T-cell (primary cell): ENCODE results near the gene SIPA1L3. TPM values are rescaled to one million over a fixed set of nuclear protein-coding genes. Genes with fewer than 3 reads are reported as not detected.

Source experiments
- ATAC-seq, 4 experiments: fragments of 200-7000 bp in 3 of 4; fragments of 150-1000 bp in 1 of 4; cut with Tn5 transposase; replicated peaks in 1 of 4; 1 replicate in 3 of 4; 2 replicates in 1 of 4; pipeline ENCODE4 v1.10.0; 2021; ENCODE audit warnings: moderate library complexity in 3 of 4, mild to moderate bottlenecking in 2 of 4, moderate number of reproducible peaks in 1 of 4
- CTCF ChIA-PET, 2 donors: fragments of 300-600 bp; sonication (Branson Sonifier 250); formaldehyde crosslinking; loops; one replicate each; lab custom pipeline; 2022; ENCODE audit warnings: antibody characterized with exemption in 2 of 2; lab: Charles Lee
- POLR2A ChIA-PET, 2 donors: fragments of 300-600 bp; sonication (Branson Sonifier 250); formaldehyde crosslinking; loops; one replicate each; lab custom pipeline; 2022; ENCODE audit warnings: antibody characterized with exemption in 2 of 2; lab: Charles Lee
- DNase-seq, 35 experiments: peaks; one replicate each; pipeline versions ENCODE4 v3.0.0 to v3.0.0-alpha.2; 2013 to 2023
- H3K27ac ChIP-seq: one replicate; pipeline ENCODE4 v1.5.1; 2013; ENCODE audit warnings: low read length
- H3K27me3 ChIP-seq, 2 experiments: replicated peaks in 1 of 2; 1 replicate in 1 of 2; 2 replicates in 1 of 2; pipeline versions ENCODE4 v1.6.1 to v1.7.0; 2013; ENCODE audit warnings: low read length in 1 of 2, mixed read lengths in 1 of 2; ENCODE audit not compliant: control insufficient read depth in 2 of 2, insufficient read depth in 2 of 2; ENCODE audit errors: extremely low read depth in 1 of 2
- H3K36me3 ChIP-seq, 2 donors: 1 replicate in 1 of 2; 2 replicates in 1 of 2; pipeline versions ENCODE4 v1.6.1 to v1.7.0; 2013; ENCODE audit warnings: low read length in 1 of 2; ENCODE audit not compliant: control insufficient read depth in 2 of 2, insufficient read depth in 1 of 2; ENCODE audit errors: extremely low read depth in 1 of 2
- H3K4me1 ChIP-seq, 2 experiments: 1 replicate in 1 of 2; 2 replicates in 1 of 2; pipeline versions ENCODE4 v1.6.1 to v1.7.0; 2013; ENCODE audit warnings: low read length in 2 of 2, mixed read lengths in 1 of 2; ENCODE audit not compliant: insufficient read depth in 2 of 2, control insufficient read depth in 1 of 2; ENCODE audit errors: extremely low read depth in 1 of 2
- H3K4me3 ChIP-seq, 2 donors: 1 replicate in 1 of 2; 2 replicates in 1 of 2; pipeline versions ENCODE4 v1.5.1 to v1.7.0; 2013; ENCODE audit warnings: mild to moderate bottlenecking in 2 of 2, low read length in 1 of 2, moderate library complexity in 1 of 2; ENCODE audit not compliant: control insufficient read depth in 1 of 2; ENCODE audit errors: extremely low read depth in 1 of 2
- H3K9me3 ChIP-seq: 2 replicates; pipeline ENCODE4 v1.7.0; 2013
- H3K27ac Mint-ChIP-seq, 2 donors: one replicate each; pipeline ENCODE4 v1.8.0; 2020 to 2021; ENCODE audit warnings: mild to moderate bottlenecking in 2 of 2, mixed read lengths in 2 of 2
- H3K27me3 Mint-ChIP-seq, 2 donors: one replicate each; pipeline ENCODE4 v1.8.0; 2021 to 2022; ENCODE audit warnings: mixed read lengths in 2 of 2
- H3K36me3 Mint-ChIP-seq: one replicate; pipeline ENCODE4 v1.8.0; 2021; ENCODE audit warnings: mixed read lengths
- H3K4me1 Mint-ChIP-seq, 3 donors: one replicate each; pipeline ENCODE4 v1.8.0; 2020 to 2022; ENCODE audit warnings: mixed read lengths in 3 of 3, mild to moderate bottlenecking in 1 of 3
- H3K4me3 Mint-ChIP-seq, 3 donors: one replicate each; pipeline ENCODE4 v1.8.0; 2020 to 2022; ENCODE audit warnings: mild to moderate bottlenecking in 3 of 3, mixed read lengths in 3 of 3, moderate library complexity in 3 of 3
- H3K9me3 Mint-ChIP-seq, 3 donors: one replicate each; pipeline ENCODE4 v1.8.0; 2020 to 2022; ENCODE audit warnings: mixed read lengths in 3 of 3
- WGBS: methylation state at CpG from one replicate; pipeline ENCODE4 v1.1.5; 2013; ENCODE audit warnings: missing lambda C conversion rate; ENCODE audit not compliant: insufficient coverage; 5-methylcytosine and 5-hydroxymethylcytosine counted together
- total RNA-seq, 35 experiments: library from RNA in 6 of 35; stranded (reverse) in 6 of 35; fragments of 120-200 nt in 1 of 35; gene quantifications; one replicate each; pipeline versions ENCODE4 v1.2.1 to v1.2.4 and lab custom pipeline; 2013 to 2026

SIPA1L3 gene
- total RNA-seq, 5 donors from 2014 or later (not counting 1 experiment from before 2014, with no cell fraction given) = 26.2 to 40.6 (median 35.5) TPM

GRCh38 chr19:38170334-38170733 is 263.3 kb downstream of the SIPA1L3 start:
- no peaks in the 10 kb centered on the region for H3K4me1 Mint-ChIP-seq
- no peak overlapping the region for H3K27ac Mint-ChIP-seq
- peaks cover 31% of the 10 kb centered on the region for H3K36me3 Mint-ChIP-seq
- Histone ChIP-seq H3K4me1 (no peaks in the 10 kb centered on the region), H3K4me3 (no peak overlapping the region), H3K36me3 (peaks cover 0 to 9% of the 10 kb centered on the region in 2 donors), H3K27me3 (no peaks in the 10 kb centered on the region), H3K9me3 (no peaks in the 10 kb centered on the region), H3K27ac (no peak overlapping the region)
- DNase-seq = no peak
- ChIA-PET POLR2A (no interaction called here), CTCF (no interaction called here)
- no peak for ATAC-seq
- 92% methylated on average over 12 of the region's 12 CpGs for WGBS
- no peak overlapping the region for H3K4me3 Mint-ChIP-seq
- no peaks in the 10 kb centered on the region for H3K9me3 Mint-ChIP-seq
- H3K27me3 Mint-ChIP-seq = no peaks in the 10 kb centered on the region

DNA sequence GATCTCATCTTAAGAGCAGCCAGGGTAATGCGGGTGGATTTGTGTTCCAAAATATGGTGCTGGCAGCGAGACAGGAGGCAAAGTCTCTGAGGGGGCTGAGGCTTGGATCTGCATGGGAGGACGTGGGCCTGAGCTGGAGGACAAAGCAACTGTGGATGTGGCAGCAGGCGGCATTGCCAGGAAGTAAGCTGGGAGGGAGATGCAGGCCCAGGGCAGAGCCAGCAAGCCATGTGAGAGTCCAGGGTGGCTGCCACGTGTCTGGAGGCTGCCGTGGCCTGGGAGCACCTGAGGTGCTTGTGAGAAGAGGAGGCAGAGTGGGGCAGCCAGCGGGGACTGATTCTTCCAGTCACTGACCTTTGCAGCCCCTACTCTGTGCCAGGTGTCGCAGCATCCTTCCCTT is 265.0 kb downstream of the SIPA1L3 start:
- Mint-ChIP-seq H3K36me3 (peaks cover 22% of the 10 kb centered on the region), H3K27me3 (no peaks in the 10 kb centered on the region), H3K4me3 (no peak overlapping the region), H3K4me1 (no peaks in the 10 kb centered on the region), H3K27ac (no peak overlapping the region), H3K9me3 (no peaks in the 10 kb centered on the region)
- Histone ChIP-seq H3K4me3 (no peak overlapping the region), H3K36me3 (peaks cover 0 to 6% of the 10 kb centered on the region in 2 donors), H3K27ac (no peak overlapping the region), H3K27me3 (no peaks in the 10 kb centered on the region), H3K4me1 (no peaks in the 10 kb centered on the region), H3K9me3 (no peaks in the 10 kb centered on the region)
- ATAC-seq (no peak), DNase-seq (no peak)
- POLR2A ChIA-PET = no interaction called here
- CTCF ChIA-PET = interaction anchor here in 1 of 2 donors (0.6 kb wide), 1 partner anchor 245 kb away, joined by 5 read pairs; no protein-coding TSS in a partner anchor
- WGBS = 89% methylated on average over 7 of the region's 8 CpGs

DNA sequence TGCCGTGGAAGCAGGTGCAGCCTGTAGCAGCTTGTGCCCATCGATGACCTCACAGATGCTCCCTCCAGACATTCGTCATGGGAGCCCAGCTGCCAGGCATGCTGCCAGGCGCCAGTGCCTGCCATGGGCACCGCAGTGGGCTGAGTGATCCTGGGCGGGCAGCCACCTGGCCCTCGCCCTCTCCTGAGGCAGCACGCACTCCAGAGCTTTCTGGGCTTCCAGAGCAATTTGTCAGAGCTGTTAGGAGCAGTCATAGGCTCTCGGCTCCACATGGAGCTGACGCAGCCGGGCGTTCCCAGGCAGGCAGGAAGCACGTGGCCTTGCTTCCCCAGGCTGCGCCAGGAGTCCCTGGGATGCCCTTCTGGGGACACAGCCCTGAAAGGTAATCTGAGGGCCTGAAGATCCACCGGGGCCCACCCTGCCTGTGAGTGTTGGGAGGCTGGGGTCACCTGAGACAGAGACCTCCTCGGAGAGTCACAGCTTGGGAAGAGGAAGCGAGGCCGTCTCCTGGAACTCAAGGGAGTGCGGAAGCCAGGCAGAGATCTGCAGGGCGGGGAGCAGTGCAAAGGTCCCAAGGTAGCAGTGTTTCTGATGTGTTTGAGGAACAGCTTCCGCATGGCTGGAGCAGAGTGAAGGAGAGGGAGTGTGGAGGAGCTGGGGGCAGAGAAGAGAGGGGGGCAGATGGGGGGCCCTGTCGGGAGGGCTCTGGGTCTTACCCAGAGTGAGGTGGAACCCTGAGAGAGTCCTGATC is 266.5 kb downstream of the SIPA1L3 start:
- no peaks in the 10 kb centered on the region for H3K4me1 Mint-ChIP-seq
- POLR2A ChIA-PET = no interaction called here
- H3K9me3 Mint-ChIP-seq = no peaks in the 10 kb centered on the region
- H3K36me3 ChIP-seq = no peaks in the 10 kb centered on the region
- no peaks in the 10 kb centered on the region for H3K27me3 Mint-ChIP-seq
- peaks cover 25% of the 10 kb centered on the region for H3K36me3 Mint-ChIP-seq
- no peaks in the 10 kb centered on the region for H3K4me1 ChIP-seq
- DNase-seq (no peak), ATAC-seq (no peak)
- H3K27ac ChIP-seq = no peak overlapping the region
- H3K27ac Mint-ChIP-seq = no peak overlapping the region
- H3K4me3 Mint-ChIP-seq = no peak overlapping the region
- CTCF ChIA-PET = no interaction called here
- H3K27me3 ChIP-seq = no peaks in the 10 kb centered on the region
- WGBS = 90% methylated on average over 22 of the region's 22 CpGs
- no peak overlapping the region for H3K4me3 ChIP-seq
- H3K9me3 ChIP-seq = no peaks in the 10 kb centered on the region

DNA sequence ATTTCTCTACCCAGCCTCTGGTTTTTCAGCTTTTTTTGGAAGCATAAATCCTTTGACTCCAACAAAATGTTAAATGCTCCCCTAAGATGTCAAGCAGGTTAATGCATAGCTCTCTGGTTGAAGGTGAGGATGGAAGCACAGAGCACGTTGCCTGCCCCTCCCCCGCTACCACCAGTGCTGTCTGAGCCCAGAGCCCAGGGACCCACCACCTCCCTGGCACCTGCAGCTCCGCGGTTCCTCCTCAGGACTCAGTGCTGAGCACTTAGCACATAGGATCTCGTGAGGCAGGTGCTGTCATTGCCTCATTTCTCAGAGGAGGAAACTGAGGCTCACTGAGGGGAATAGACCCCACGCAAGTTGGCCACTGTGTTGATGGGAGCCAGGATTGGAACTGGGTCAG is 268.4 kb downstream of the SIPA1L3 start:
- Mint-ChIP-seq H3K27me3 (no peaks in the 10 kb centered on the region), H3K9me3 (peaks cover 3 to 10% (median 6%) of the 10 kb centered on the region in 3 donors), H3K4me3 (no peak overlapping the region), H3K4me1 (no peaks in the 10 kb centered on the region), H3K27ac (no peak overlapping the region), H3K36me3 (peaks cover 34% of the 10 kb centered on the region)
- Histone ChIP-seq H3K9me3 (no peaks in the 10 kb centered on the region), H3K36me3 (peaks cover 0 to 2% of the 10 kb centered on the region in 2 donors), H3K4me3 (no peak overlapping the region), H3K27ac (no peak overlapping the region), H3K27me3 (no peaks in the 10 kb centered on the region), H3K4me1 (no peaks in the 10 kb centered on the region)
- no peak for ATAC-seq
- CTCF ChIA-PET = interaction anchor here in 1 of 2 donors (0.7 kb wide), 1 partner anchor 131 kb away, joined by 6 read pairs; no protein-coding TSS in a partner anchor
- POLR2A ChIA-PET = no interaction called here
- no peak for DNase-seq
- 88% methylated on average over 1 of the region's 6 CpGs for WGBS

GRCh38 chr19:38180071-38180470 is 273.1 kb downstream of the SIPA1L3 start:
- ATAC-seq (no peak), DNase-seq (no peak)
- peaks cover 3 to 14% (median 6%) of the 10 kb centered on the region in 3 donors for H3K9me3 Mint-ChIP-seq
- no peak overlapping the region for H3K27ac Mint-ChIP-seq
- Histone ChIP-seq H3K4me1 (no peaks in the 10 kb centered on the region), H3K27ac (no peak overlapping the region), H3K9me3 (no peaks in the 10 kb centered on the region), H3K36me3 (peaks cover 5 to 12% of the 10 kb centered on the region in 2 donors), H3K27me3 (no peaks in the 10 kb centered on the region), H3K4me3 (no peak overlapping the region)
- no peak overlapping the region for H3K4me3 Mint-ChIP-seq
- no CpG with 5 or more reads among the region's 3 CpGs for WGBS
- peaks cover 48% of the 10 kb centered on the region for H3K36me3 Mint-ChIP-seq
- POLR2A ChIA-PET = no interaction called here
- no peaks in the 10 kb centered on the region for H3K4me1 Mint-ChIP-seq
- CTCF ChIA-PET = no interaction called here
- H3K27me3 Mint-ChIP-seq = no peaks in the 10 kb centered on the region

DNA sequence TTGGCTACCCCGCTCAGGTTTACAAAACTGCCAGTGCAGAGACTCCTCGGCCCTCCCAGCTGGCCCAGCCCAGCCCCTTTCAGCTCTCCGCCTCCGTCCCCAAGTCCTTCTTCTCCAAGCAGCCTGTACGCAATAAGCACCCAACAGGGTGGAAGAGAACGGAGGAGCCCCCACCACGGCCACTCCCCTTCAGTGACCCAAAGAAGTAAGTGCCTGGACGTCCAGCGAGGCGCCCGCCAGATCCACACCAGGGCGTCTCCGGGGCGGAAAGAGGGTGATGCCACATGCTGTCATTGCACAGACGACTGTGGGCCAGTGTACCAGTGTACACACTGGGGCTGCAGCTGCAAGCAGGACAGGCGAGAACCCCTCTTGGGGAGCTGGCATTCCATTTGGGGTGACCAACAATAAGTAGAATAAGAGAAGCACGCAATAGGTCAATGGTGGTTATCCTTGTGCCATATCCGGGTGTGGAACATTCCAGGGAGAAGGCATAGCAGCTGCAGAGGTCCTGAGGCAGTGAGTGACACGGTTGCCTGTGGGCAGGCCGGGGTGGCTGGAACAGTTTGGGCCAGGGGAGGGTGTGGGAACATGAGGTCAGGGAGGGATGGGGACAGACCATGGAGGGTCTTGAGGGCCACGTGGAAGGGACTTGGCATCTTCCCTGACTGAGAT is 275.7 kb downstream of the SIPA1L3 start:
- Mint-ChIP-seq H3K4me1 (no peaks in the 10 kb centered on the region), H3K9me3 (peaks cover 3 to 14% (median 6%) of the 10 kb centered on the region in 3 donors), H3K36me3 (peaks cover 49% of the 10 kb centered on the region), H3K27ac (no peak overlapping the region), H3K4me3 (no peak overlapping the region), H3K27me3 (no peaks in the 10 kb centered on the region)
- ATAC-seq = no peak
- Histone ChIP-seq H3K27ac (no peak overlapping the region), H3K4me3 (no peak overlapping the region), H3K36me3 (peaks cover 9 to 12% of the 10 kb centered on the region in 2 donors), H3K27me3 (no peaks in the 10 kb centered on the region), H3K4me1 (no peaks in the 10 kb centered on the region), H3K9me3 (no peaks in the 10 kb centered on the region)
- POLR2A ChIA-PET = no interaction called here
- 93% methylated on average over 21 of the region's 21 CpGs for WGBS
- DNase-seq = no peak
- CTCF ChIA-PET = no interaction called here
